Mesodermal cell (in vitro differentiated cells): ENCODE measurements around the gene MLYCD.

Experiments
- H3K27ac ChIP-seq: 2 replicates; pipeline ENCODE4 v1.7.0; 2013; ENCODE audit warnings: mild to moderate bottlenecking, low read depth, low read length, moderate library complexity; ENCODE audit not compliant: severe bottlenecking
- H3K36me3 ChIP-seq: 2 replicates; pipeline ENCODE4 v1.7.1; 2013; ENCODE audit warnings: mild to moderate bottlenecking, low read length, moderate library complexity; ENCODE audit not compliant: control insufficient read depth, insufficient read depth
- H3K4me1 ChIP-seq: one replicate; pipeline ENCODE4 v1.7.1; 2013; ENCODE audit warnings: mild to moderate bottlenecking, low read length; ENCODE audit not compliant: insufficient read depth, control insufficient read depth, poor library complexity, severe bottlenecking
- H3K4me3 ChIP-seq: 2 replicates; pipeline ENCODE4 v1.7.0; 2013; ENCODE audit warnings: low read length, control low read depth, mild to moderate bottlenecking; ENCODE audit not compliant: insufficient read depth, poor library complexity, severe bottlenecking; ENCODE audit errors: extremely low read depth
- H3K9me3 ChIP-seq: 2 replicates; pipeline ENCODE4 v1.7.1; 2013; ENCODE audit warnings: mild to moderate bottlenecking, low read length, moderate library complexity; ENCODE audit not compliant: control insufficient read depth
- WGBS, 2 experiments: methylation state at CpG; one replicate each; pipeline ENCODE4 v1.1.5; 2013; ENCODE audit warnings: missing lambda C conversion rate in 2 of 2; ENCODE audit not compliant: insufficient coverage in 2 of 2; 5-methylcytosine and 5-hydroxymethylcytosine counted together

Gene MLYCD

GRCh38 chr16:83974475-83974874 is 75.6 kb downstream of the MLYCD start:
- 73 to 77% methylated on average over 3 to 6 of the region's 7 CpGs for WGBS, 2 experiments

GRCh38 chr16:83975590-83976260 is 76.8 kb downstream of the MLYCD start:
- peaks cover 11% of the 10 kb centered on the region for H3K9me3 ChIP-seq
- H3K4me1 ChIP-seq = no peaks in the 10 kb centered on the region
- H3K36me3 ChIP-seq = no peaks in the 10 kb centered on the region
- no peak overlapping the region for H3K4me3 ChIP-seq
- H3K27ac ChIP-seq = no peak overlapping the region
- WGBS, 2 experiments = 94 to 96% methylated on average over 13 to 15 of the region's 15 CpGs

More at GRCh38 chr16:83974475-83974874, 75.6 kb downstream of the MLYCD start:
- Histone ChIP-seq H3K4me3 (no peak overlapping the region), H3K36me3 (no peaks in the 10 kb centered on the region), H3K27ac (no peak overlapping the region), H3K9me3 (peaks cover 11% of the 10 kb centered on the region), H3K4me1 (no peaks in the 10 kb centered on the region)
